ENCODE data around the gene HGF. TPM values are rescaled to one million over a fixed set of nuclear protein-coding genes. Genes with fewer than 3 reads are reported as not detected.

Gene HGF
- total RNA-seq, 4 donors from 2014 or later, result 5.0 to 13.4 (median 5.6) TPM

GRCh38 chr7:81776948-81777630 is 7.2 kb upstream of the HGF start:
- TF ChIP-seq, protein P1, sequence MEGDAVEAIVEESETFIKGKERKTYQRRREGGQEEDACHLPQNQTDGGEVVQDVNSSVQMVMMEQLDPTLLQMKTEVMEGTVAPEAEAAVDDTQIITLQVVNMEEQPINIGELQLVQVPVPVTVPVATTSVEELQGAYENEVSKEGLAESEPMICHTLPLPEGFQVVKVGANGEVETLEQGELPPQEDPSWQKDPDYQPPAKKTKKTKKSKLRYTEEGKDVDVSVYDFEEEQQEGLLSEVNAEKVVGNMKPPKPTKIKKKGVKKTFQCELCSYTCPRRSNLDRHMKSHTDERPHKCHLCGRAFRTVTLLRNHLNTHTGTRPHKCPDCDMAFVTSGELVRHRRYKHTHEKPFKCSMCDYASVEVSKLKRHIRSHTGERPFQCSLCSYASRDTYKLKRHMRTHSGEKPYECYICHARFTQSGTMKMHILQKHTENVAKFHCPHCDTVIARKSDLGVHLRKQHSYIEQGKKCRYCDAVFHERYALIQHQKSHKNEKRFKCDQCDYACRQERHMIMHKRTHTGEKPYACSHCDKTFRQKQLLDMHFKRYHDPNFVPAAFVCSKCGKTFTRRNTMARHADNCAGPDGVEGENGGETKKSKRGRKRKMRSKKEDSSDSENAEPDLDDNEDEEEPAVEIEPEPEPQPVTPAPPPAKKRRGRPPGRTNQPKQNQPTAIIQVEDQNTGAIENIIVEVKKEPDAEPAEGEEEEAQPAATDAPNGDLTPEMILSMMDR (IDR thresholded peaks at IDR 0.05), result no peak
- TF ChIP-seq POLR2AphosphoS5 (IDR thresholded peaks at IDR 0.05) (no peak), EP300 (IDR thresholded peaks at IDR 0.05) (no peak), POLR2A (IDR thresholded peaks at IDR 0.05; ENCODE audit: low read depth) (no peak)
- intact Hi-C loops (cut with DNase I), result loop anchor here (10.0 kb wide), 1 partner anchor 272 kb away; no protein-coding TSS in a partner anchor
- H3K4me3 ChIP-seq, result no peak overlapping the region
- no peaks in the 10 kb centered on the region for H3K9me3 ChIP-seq
- H3K27me3 ChIP-seq, result no peaks in the 10 kb centered on the region
- no peaks in the 10 kb centered on the region for H3K36me3 ChIP-seq
- no peak overlapping the region for H3K27ac ChIP-seq (replicated peaks in 1 of 4)
- H3K4me1 ChIP-seq, result no peaks in the 10 kb centered on the region
- no peak for DNase-seq (ENCODE audit: extremely low spot score)
- 85% methylated on average over 5 of the region's 5 CpGs for WGBS

DNA sequence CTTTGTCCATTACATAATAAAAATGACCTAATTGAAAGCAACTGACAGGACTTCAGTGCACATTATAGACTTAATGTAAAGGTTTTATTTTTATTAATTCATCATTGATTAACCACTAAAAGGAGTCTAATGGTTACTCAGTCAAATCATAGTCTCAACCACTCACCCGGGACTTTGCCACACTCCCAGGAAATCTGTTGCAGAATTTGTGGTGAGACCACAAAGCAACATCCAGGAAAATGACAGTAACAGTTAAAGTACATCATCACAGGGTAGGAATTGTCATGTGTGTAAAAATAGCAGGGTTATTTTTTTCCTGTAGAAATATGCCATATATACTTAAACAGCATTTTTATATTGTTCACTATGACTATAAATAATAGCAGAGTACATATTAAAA is 6.3 kb upstream of the HGF start:
- no peak for DNase-seq (ENCODE audit: extremely low spot score)
- TF ChIP-seq POLR2A (IDR thresholded peaks at IDR 0.05; ENCODE audit: low read depth) (no peak), POLR2AphosphoS5 (IDR thresholded peaks at IDR 0.05) (no peak), EP300 (IDR thresholded peaks at IDR 0.05) (no peak)
- TF ChIP-seq, protein P1 (IDR thresholded peaks at IDR 0.05), result no peak
- Histone ChIP-seq H3K27ac (replicated peaks in 1 of 4) (no peak overlapping the region), H3K36me3 (no peaks in the 10 kb centered on the region), H3K4me1 (peaks cover 0 to under 1% (median 0%) of the 10 kb centered on the region in 4 donors), H3K27me3 (no peaks in the 10 kb centered on the region), H3K9me3 (no peaks in the 10 kb centered on the region), H3K4me3 (no peak overlapping the region)
- WGBS, result 75% methylated on average over 1 of the region's 1 CpG
- intact Hi-C loops (cut with DNase I), result loop anchor here (10.0 kb wide), 1 partner anchor 271 kb away; no protein-coding TSS in a partner anchor

DNA sequence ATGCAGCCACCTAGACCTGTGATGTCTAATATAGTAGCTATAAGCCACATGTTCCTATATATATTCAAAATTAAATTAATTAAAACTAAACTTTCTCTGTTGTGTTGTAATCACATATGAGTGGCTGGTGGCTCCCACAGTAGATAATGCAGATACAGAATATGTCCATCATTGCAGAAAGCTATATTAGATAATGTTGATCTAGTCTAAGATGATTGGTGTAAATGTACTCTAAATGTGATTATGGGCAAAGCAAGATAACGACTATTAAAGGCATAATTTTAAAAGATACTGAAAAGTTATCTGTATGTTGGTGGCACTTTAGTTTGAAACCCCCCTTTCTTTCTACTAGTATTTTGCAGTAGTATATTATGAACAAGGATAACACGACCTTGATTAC is 5.7 kb upstream of the HGF start:
- H3K4me1 ChIP-seq, result peaks cover 0 to 6% (median 5%) of the 10 kb centered on the region in 4 donors
- no peaks in the 10 kb centered on the region for H3K36me3 ChIP-seq
- no peaks in the 10 kb centered on the region for H3K27me3 ChIP-seq
- intact Hi-C loops (cut with DNase I), result loop anchor here (10.0 kb wide), 1 partner anchor 271 kb away; no protein-coding TSS in a partner anchor
- H3K9me3 ChIP-seq, result no peaks in the 10 kb centered on the region
- no peak overlapping the region for H3K27ac ChIP-seq (replicated peaks in 1 of 4)
- TF ChIP-seq, protein P1 (IDR thresholded peaks at IDR 0.05), result no peak
- TF ChIP-seq EP300 (IDR thresholded peaks at IDR 0.05) (no peak), POLR2A (IDR thresholded peaks at IDR 0.05; ENCODE audit: low read depth) (no peak), POLR2AphosphoS5 (IDR thresholded peaks at IDR 0.05) (no peak)
- no peak overlapping the region for H3K4me3 ChIP-seq
- 87% methylated on average over 2 of the region's 2 CpGs for WGBS
- DNase-seq (ENCODE audit: extremely low spot score), result no peak

DNA sequence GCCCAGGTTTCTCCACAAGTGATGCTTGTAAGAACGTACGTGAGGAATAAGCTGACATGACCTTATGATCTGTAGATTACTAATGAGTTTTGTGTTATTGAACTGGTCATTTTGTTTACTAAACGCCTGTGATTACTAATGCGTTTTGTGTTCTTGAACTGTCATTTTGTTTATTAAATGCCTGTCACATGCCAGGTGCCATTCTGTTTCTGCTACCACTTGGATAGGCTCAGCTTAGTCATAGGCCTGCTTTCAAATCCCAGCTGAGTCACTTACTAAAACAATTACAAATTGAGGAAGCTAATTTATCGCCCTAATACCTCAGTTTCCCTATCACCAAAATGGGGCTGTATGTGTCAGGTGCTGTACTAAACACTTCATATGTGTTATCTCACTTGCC is 4.7 kb upstream of the HGF start:
- H3K27me3 ChIP-seq, result no peaks in the 10 kb centered on the region
- DNase-seq (ENCODE audit: extremely low spot score), result no peak
- H3K27ac ChIP-seq (replicated peaks in 1 of 4), result no peak overlapping the region
- no peaks in the 10 kb centered on the region for H3K9me3 ChIP-seq
- TF ChIP-seq EP300 (IDR thresholded peaks at IDR 0.05) (no peak), POLR2A (IDR thresholded peaks at IDR 0.05; ENCODE audit: low read depth) (no peak), POLR2AphosphoS5 (IDR thresholded peaks at IDR 0.05) (no peak)
- TF ChIP-seq, protein P1 (IDR thresholded peaks at IDR 0.05), result no peak
- no peak overlapping the region for H3K4me3 ChIP-seq
- peaks cover 3 to 13% (median 11%) of the 10 kb centered on the region in 4 donors for H3K4me1 ChIP-seq
- no peaks in the 10 kb centered on the region for H3K36me3 ChIP-seq
- intact Hi-C loops (cut with DNase I), result loop anchor here (10.0 kb wide), 1 partner anchor 270 kb away; no protein-coding TSS in a partner anchor
- 75% methylated on average over 5 of the region's 5 CpGs for WGBS
